GM19193 (cell line): ENCODE measurements around the gene CNPY2.

Experiments
- POLR2A ChIP-seq: IDR thresholded peaks from 4 replicates; pipeline ENCODE4 v1.6.1; 2011; ENCODE audit not compliant: insufficient read depth, insufficient read length; ENCODE audit errors: extremely low read depth

Gene CNPY2

DNA sequence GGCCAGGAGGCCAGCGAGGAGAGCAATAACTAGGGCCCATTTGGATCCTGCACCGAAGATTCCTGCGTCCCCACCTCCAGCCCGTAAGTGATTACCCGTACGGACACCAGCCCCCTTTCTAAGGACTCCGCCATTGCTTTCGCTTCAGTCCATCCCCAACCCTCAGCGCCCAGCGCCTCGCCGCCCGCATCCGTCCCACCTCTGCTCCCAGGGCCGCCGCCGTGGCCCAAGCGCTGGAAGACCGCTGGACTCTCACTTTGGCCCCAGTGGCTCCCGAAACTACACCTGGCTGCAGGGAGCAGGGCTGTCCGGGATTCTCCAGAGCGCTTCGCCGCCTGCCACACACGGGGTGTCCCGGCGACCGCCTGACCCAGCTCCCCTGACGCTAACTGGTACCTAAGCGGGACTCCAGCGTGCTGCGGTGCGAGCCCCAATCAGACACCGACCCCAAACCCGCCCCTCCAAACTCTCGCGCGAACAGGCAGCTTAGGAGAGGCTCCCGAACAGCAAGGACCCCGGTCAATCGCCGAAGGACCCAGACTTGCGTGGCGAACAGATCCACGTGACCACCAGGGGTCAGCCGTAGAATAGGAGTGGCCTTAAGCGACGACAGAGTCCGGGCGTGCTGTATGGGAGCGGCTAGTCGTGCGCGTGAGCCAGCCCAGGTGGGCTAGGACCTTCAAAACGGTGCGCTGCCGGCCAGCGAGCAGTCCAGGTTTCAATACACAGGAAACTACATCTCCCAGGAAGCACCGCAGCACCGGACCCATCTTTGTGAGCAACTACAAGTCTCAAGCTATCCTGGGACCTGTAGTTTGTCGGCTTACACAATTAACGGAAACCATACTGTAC, at the start of gene CNPY2:
CNPY2 (minus strand) TSS at position 367 of the 852 bp plus-strand sequence. CDS start 771 bp downstream, outside the sequence.
- TF ChIP-seq POLR2A, result peak; percentile 95

DNA sequence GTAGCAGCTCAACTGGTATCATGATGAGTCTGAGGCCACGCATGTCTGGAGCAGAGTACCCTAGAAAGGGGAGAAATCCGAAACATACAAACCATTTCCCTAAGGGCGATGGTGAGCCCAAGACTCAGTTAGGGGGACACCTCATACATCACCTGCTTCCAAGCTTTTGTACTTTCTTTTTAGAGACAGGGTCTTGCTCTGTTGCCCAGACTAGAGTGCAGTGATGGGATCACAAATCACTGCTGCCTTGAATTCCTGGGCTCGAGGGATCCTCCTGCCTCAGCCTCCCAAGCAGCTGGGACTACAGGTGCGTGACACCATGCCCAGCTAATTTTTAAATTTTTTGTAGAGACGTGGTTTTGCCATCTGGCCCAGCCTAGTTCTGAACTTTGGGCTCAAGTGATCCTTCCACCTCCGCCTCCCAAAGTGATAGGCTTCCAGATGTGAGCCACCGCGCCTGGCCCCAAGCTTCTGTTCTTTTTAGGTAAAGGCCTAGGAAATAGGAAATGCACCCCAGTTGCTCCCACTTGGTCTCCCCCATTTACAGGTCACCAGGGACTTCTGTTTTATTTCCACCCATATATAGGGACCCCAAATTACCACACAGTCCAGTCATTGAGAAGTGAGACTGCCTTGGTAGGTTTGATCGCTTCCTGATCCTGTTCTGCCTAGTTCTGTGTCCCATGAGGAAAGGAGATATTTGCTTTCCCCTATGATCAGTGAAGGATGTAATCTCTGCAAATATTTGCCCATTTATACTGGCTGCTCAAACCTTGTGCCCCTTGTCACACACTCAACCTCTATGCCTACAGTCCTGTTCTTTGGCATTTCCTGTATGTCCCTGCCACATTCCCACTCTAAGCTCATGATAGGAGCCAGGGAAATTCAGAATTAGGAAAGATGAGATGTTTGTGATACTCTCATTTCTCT, 46.6 kb upstream of the CNPY2 start, which contains the start of gene APOF:
APOF (minus strand) TSS at position 728 of the 930 bp plus-strand sequence; CDS start at position 616, 112 bp downstream.
- TF ChIP-seq POLR2A, result no peak

DNA sequence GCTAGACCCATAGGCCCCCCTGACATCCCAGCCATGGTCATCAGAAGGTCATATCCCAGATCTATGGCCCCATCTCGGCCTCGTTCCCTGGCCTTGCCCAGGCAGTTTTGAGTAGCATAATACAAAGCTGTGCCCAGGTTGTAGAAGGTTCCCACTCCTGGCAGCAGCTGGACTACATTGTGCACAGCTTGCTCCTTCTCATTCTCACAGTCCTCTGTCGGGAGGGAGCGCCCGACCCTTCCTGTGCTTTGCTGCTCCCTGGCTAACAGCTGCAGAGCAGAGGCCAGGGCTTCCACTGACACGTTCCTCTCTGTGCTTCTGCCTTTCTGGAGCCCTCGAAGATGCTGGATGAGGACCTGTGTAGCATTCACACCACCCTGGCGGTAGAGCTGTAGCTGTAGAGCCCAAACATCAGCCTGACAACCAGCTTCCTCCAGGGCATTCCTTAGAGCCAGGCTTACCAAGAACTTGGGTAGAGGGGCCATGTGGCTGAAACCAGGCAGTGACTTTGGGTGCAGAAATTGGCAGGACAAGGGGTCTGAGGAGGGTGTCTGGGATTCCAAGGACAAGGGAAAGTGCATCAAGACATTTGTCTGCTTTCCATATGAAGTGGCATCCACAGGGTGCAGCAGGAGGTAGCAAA, 45.8 kb upstream of the CNPY2 start:
- TF ChIP-seq POLR2A, result no peak

DNA sequence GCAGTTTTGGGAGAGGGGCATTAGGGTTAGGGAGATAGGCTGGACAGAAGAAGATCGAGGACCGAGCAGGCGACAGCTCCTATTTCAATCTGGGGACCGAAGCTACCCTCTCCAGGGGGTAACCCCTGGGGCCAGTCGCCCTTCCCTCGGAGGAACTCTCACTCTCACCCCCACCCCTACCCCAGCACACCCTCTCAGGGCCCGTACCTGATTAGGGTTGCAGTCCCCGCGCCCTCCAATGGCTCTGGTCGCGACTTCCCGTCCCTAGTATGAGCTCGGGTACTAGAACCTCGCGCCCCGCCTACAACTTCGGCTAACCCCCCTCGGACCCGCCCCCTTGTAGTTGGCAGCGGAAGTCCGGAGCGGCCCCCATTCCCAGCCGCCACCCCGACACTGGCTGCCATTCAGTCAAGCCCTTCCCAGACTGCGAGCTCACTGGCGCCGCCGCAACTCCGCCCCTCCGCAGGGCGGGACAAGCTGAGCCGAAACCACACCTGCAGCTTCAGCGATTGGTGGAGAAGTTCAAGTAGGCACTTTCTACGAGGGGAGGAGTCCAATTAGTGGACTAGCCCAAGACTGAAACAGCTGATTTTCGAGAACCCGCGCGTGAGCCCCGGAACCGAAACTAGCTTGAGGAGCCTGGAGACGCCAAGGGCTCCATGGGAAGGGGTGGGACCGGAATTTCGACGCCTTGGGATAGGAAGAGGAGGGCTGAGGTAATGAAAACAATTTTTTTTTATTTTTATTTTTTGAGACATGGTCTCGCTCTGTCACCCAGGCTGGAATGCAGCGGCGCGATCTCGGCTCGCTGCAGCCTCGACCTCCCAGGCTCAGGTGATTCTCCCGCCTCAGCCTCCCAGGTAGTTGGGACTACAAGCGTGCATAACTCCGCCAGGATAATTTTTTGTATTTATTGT, 44.3 kb upstream of the CNPY2 start, which contains the start of gene STAT2:
STAT2 (minus strand) TSS at position 257 of the 917 bp plus-strand sequence. CDS start 3,536 bp downstream, outside the sequence.
- TF ChIP-seq POLR2A, result peak; percentile 93

DNA sequence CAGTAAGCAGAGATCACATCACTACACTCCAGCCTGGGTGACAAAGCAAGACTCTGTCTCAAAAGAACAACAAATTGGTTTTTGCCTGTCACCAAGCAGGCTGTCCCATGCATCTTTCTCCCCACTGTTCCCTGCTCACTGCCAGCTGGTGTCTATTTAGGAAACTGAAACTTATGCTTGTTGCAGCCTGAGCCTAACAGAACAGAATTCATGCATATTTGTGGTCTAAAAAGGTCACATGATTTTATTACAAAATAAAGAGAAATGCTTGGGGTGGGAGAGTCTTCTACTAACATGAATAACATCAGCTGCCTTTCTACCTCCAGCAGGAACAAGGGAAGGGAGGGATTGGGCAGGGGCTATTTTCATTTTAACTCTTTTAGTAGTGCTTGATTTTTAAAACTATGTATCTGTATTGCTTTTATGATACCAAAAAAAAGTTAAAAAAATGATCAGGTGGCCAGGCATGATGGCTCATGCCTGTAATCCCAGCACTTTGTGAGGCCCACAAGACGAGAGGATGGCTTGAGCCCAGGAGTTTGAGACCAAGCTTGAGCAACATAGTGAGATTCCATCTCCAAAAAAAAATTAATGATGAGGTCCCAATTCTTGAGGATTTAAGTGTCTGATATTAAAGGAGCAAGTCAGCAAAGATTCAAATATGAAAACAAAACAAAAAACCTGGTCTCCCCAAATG, 43.2 kb upstream of the CNPY2 start:
- TF ChIP-seq POLR2A, result no peak

DNA sequence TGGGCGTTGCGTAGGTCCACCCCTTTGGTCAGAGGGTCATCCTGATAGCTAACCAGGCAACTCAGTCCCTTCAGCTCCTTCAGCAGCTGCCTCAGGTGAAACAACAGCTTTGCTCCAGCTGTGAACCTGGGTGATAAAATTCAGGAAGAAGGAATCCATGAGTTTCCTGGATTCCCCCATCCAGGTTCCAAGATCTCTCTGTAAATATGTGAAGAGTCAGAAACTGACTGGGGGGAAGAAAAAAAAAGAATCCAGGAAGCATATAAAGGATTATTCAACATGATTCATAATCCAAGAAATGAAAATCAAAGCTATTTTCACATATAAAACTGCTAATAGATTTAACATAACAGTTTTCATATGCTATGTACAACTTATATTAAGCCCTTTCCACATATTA, 35.5 kb upstream of the CNPY2 start:
- TF ChIP-seq POLR2A, result no peak

DNA sequence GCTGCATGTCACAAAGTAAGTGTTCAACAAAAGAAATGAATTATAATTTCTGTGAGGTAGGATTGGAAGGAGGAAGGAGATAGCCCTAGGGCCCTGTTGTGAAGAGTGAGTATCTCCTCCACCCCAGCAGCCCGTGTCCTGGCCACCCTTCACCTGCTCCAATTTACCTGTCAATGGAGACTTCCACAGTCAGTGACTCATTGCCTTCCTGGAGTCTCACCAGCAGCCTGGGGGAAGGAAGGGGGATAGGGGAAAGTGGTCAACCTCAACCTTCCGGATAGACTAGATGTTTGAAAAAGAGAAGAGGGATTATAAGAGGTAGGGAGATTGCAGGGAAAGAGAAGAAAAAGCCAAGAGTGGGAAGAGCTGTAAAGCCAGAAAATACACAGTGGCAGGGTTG, 34.9 kb upstream of the CNPY2 start:
- no peak for TF ChIP-seq POLR2A

DNA sequence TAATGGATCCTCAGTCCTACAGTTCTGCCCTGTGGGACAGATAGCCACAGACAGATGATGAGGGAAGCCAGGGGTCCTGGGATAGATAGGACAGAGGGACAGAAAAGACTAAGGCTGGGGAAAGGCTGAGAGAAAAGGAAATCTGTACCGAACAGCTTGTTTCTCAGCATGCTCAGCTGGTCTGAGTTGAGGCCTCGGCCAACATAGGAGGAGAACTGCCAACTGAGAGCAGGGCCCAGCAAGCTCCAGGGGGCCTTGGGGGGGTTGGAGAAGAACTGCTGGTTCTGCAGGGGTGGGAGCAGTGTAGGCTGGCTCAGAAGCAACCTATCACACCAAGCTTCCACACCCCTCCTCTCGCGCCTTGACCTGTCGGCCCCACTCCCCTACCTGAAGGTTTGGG, 33.0 kb upstream of the CNPY2 start:
- TF ChIP-seq POLR2A, result peak; percentile 15

DNA sequence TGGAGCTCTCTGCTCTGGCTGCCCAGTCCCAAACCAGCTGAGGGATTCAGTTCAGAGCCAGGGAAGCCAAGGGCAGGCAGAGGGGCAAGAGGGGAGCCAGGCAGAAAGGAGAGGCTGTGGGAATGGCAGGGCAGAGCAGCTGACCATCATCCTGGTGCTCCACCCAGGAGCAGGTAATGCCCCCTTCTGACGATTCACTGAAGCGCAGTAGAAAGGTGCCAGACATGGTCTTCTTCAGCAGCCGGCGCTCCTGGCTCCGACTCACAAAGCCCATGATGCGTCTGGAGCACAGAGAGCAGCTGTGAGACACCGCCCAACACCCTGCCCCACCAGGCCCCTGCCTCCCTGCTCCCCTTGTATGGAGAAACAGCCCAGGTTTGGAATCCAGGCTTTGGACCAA, 30.9 kb upstream of the CNPY2 start:
- TF ChIP-seq POLR2A, result no peak

DNA sequence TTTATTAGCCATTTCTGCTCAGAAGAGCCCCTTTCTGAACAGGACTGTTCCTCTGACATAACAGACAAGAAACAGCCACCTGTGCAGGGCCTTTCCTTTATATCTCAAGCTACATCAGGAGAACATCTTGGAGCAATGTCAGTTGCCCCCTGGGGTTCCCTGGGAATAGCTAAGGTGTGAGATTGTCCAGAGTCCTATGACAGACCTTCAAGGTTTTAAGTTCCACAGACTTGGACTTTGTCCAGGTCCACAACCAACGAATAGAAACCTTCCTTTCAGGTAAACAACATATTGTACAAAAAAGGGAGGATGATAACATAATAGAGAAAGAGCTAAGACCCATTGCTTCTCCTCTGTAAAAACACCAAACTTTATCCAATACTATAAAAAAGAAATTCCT, 25.8 kb upstream of the CNPY2 start:
- TF ChIP-seq POLR2A, result no peak

DNA sequence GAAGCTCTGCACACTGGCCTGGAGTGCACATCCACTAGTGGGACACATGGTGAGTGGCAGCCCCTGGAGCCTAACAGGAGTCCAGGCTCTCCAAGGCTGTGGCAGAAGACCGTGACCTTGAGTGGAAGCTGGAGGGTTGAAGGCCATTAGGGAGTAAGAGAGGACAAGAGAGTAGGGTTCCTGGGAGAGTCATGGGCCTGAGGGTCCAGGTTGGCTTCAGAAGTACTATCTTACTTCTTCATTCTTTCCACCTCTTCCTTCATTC, 23.3 kb upstream of the CNPY2 start:
- no peak for TF ChIP-seq POLR2A

DNA sequence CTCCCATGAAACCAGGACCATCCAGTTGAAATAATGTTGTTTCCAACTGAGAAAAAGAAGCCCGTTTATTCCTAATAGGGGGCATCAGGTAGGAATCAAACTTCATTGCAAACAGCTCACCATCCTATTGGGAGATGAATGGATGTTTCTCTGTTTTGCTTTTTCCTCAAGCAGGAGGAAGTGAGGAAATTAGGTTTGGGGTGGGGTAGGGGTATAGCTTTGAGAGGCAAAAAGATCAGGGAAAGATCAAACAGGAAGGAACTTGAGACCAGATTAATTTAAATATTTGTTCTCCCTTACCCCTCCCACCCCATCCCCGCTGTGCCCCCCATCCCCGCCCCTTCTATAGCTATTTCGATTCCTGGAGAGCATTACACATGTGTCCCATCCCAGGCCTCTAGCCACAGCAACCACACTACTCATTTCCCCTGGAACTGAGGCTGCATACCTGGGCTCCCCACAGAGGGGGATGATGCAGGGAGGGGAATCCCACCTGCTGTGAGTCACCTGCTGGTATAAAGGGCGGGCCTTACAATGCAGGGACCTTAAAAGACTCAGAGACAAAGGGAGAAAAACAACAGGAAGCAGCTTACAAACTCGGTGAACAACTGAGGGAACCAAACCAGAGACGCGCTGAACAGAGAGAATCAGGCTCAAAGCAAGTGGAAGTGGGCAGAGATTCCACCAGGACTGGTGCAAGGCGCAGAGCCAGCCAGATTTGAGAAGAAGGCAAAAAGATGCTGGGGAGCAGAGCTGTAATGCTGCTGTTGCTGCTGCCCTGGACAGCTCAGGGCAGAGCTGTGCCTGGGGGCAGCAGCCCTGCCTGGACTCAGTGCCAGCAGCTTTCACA, 22.7 kb upstream of the CNPY2 start, which contains the start of gene IL23A:
IL23A (plus strand) TSS at position 577 of the 850 bp plus-strand sequence; CDS start at position 738, 161 bp downstream.
- TF ChIP-seq POLR2A, result peak; percentile 48
